Neuronal stem cell (in vitro differentiated cells): ENCODE results near the gene SLC5A5.

ENCODE experiments used
- DNase-seq: peaks from one replicate; pipeline ENCODE4 v3.0.0-alpha.2; 2013; ENCODE audit warnings: low spot score
- H2AFZ ChIP-seq: one replicate; pipeline ENCODE4 v1.6.1; 2013; ENCODE audit warnings: mild to moderate bottlenecking, low read length, inconsistent platforms
- H2AK5ac ChIP-seq: 2 replicates; pipeline ENCODE4 v1.6.1; 2013; ENCODE audit warnings: low read depth, mild to moderate bottlenecking, inconsistent platforms, low read length, moderate library complexity, mixed read lengths
- H2BK120ac ChIP-seq: 2 replicates; pipeline ENCODE4 v1.6.1; 2013; ENCODE audit warnings: low read depth, mild to moderate bottlenecking, inconsistent platforms, low read length, moderate library complexity, mixed read lengths
- H2BK12ac ChIP-seq: one replicate; pipeline ENCODE4 v1.6.1; 2013; ENCODE audit warnings: low read length, inconsistent platforms
- H2BK15ac ChIP-seq: 2 replicates; pipeline ENCODE4 v1.6.1; 2013; ENCODE audit warnings: mild to moderate bottlenecking, low read length, inconsistent platforms, mixed read lengths
- H2BK5ac ChIP-seq: one replicate; pipeline ENCODE4 v1.6.1; 2013; ENCODE audit warnings: inconsistent platforms, mild to moderate bottlenecking, low read length, moderate library complexity
- H3K14ac ChIP-seq: one replicate; pipeline ENCODE4 v1.6.1; 2013; ENCODE audit warnings: low read length, inconsistent platforms
- H3K18ac ChIP-seq: 2 replicates; pipeline ENCODE4 v1.6.1; 2013; ENCODE audit warnings: low read length, inconsistent platforms
- H3K23ac ChIP-seq: 2 replicates; pipeline ENCODE4 v1.6.1; 2013; ENCODE audit warnings: low read depth, mild to moderate bottlenecking, mixed read lengths, low read length, inconsistent platforms; ENCODE audit not compliant: poor library complexity
- H3K27ac ChIP-seq: replicated peaks from 3 replicates; pipeline ENCODE4 v1.5.1; 2013; ENCODE audit warnings: low read length, inconsistent platforms
- H3K27me3 ChIP-seq, 3 experiments: 2 replicates each; pipeline ENCODE4 v1.6.1; 2013; ENCODE audit warnings: low read length in 3 of 3, mild to moderate bottlenecking in 2 of 3, inconsistent platforms in 1 of 3, low read depth in 1 of 3, mixed read lengths in 1 of 3, moderate library complexity in 1 of 3; ENCODE audit not compliant: control insufficient read depth in 3 of 3, insufficient read depth in 3 of 3
- H3K36me3 ChIP-seq, 2 donors: replicated peaks in 1 of 2; 2 replicates each; pipeline ENCODE4 v1.6.1; 2013; ENCODE audit warnings: low read length in 2 of 2; ENCODE audit not compliant: control insufficient read depth in 2 of 2, insufficient read depth in 2 of 2
- H3K4ac ChIP-seq: 2 replicates; pipeline ENCODE4 v1.6.1; 2013; ENCODE audit warnings: inconsistent platforms, mild to moderate bottlenecking, low read length, moderate library complexity
- H3K4me1 ChIP-seq, 2 donors: 1 replicate in 1 of 2; 2 replicates in 1 of 2; pipeline ENCODE4 v1.6.1; 2013; ENCODE audit warnings: low read length in 2 of 2, low read depth in 1 of 2; ENCODE audit not compliant: control insufficient read depth in 2 of 2, insufficient read depth in 1 of 2
- H3K4me2 ChIP-seq: one replicate; pipeline ENCODE4 v1.6.1; 2013; ENCODE audit warnings: mild to moderate bottlenecking, low read length, inconsistent platforms; ENCODE audit not compliant: insufficient read depth, poor library complexity, severe bottlenecking
- H3K4me3 ChIP-seq, 2 donors: 2 replicates each; pipeline ENCODE4 v1.5.1; 2013; ENCODE audit warnings: low read length in 2 of 2, mild to moderate bottlenecking in 2 of 2, inconsistent platforms in 1 of 2, moderate library complexity in 1 of 2
- H3K79me1 ChIP-seq: one replicate; pipeline ENCODE4 v1.6.1; 2013; ENCODE audit warnings: low read depth, mild to moderate bottlenecking, inconsistent platforms, low read length, moderate library complexity
- H3K9ac ChIP-seq: one replicate; pipeline ENCODE4 v1.6.1; 2013; ENCODE audit warnings: mild to moderate bottlenecking, low read depth, low read length, inconsistent platforms; ENCODE audit not compliant: poor library complexity
- H3K9me3 ChIP-seq, 2 donors: replicated peaks in 1 of 2; 2 replicates each; pipeline versions ENCODE3 to v1.6.1; 2013; ENCODE audit warnings: low read length in 2 of 2, mild to moderate bottlenecking in 2 of 2, inconsistent platforms in 1 of 2, low read depth in 1 of 2, mixed read lengths in 1 of 2, moderate library complexity in 1 of 2; ENCODE audit not compliant: control insufficient read depth in 2 of 2, insufficient read depth in 1 of 2
- H4K8ac ChIP-seq: one replicate; pipeline ENCODE4 v1.6.1; 2013; ENCODE audit warnings: low read depth, mild to moderate bottlenecking, inconsistent platforms, low read length, moderate library complexity
- H4K91ac ChIP-seq: one replicate; pipeline ENCODE4 v1.6.1; 2013; ENCODE audit warnings: low read length, low read depth, mild to moderate bottlenecking, inconsistent platforms; ENCODE audit not compliant: poor library complexity
- WGBS, 2 donors: extraction: QIAGEN DNeasy Blood & Tissue Kit; methylation state at CpG; one replicate each; pipeline ENCODE4 v1.1.7; 2013; ENCODE audit warnings: missing lambda C conversion rate in 2 of 2, mixed read lengths in 1 of 2; ENCODE audit not compliant: insufficient read length in 2 of 2, insufficient replicate concordance in 1 of 2; ENCODE audit errors: extremely low coverage in 2 of 2; 5-methylcytosine and 5-hydroxymethylcytosine counted together

Gene SLC5A5

GRCh38 chr19:17861542-17862402 is 10.0 kb upstream of the SLC5A5 start:
- H2BK12ac ChIP-seq, result no peak overlapping the region
- H3K4me1 ChIP-seq, result peaks cover 13% of the 10 kb centered on the region in 2 donors
- H3K27ac ChIP-seq, result peak overlapping the region; percentile 22
- peak overlapping the region; percentile 38 for H3K9ac ChIP-seq
- H3K4ac ChIP-seq, result no peak overlapping the region
- no peak overlapping the region for H2BK120ac ChIP-seq
- H3K18ac ChIP-seq, result no peak overlapping the region
- H2BK5ac ChIP-seq, result no peak overlapping the region
- no CpG with 5 or more reads among the region's 23 CpGs for WGBS, 2 donors
- no peak overlapping the region for H3K14ac ChIP-seq
- H3K23ac ChIP-seq, result no peak overlapping the region
- H4K91ac ChIP-seq, result no peak overlapping the region
- DNase-seq, result no peak
- H2AFZ ChIP-seq, result no peak overlapping the region
- H3K36me3 ChIP-seq, result peaks cover 43 to 59% of the 10 kb centered on the region in 2 donors
- no peak overlapping the region for H2AK5ac ChIP-seq
- no peak overlapping the region for H3K4me2 ChIP-seq
- no peaks in the 10 kb centered on the region for H3K27me3 ChIP-seq
- H4K8ac ChIP-seq, result no peak overlapping the region
- H2BK15ac ChIP-seq, result no peak overlapping the region
- H3K79me1 ChIP-seq, result peaks cover 18% of the 10 kb centered on the region
- peak overlapping the region; percentile 22 to 66 for H3K4me3 ChIP-seq
- H3K9me3 ChIP-seq, result peaks cover 0 to 2% of the 10 kb centered on the region in 2 donors

GRCh38 chr19:17862711-17863519 is 8.8 kb upstream of the SLC5A5 start:
- whole genome bisulfite sequencing, 2 donors, result no CpG with 5 or more reads among the region's 31 CpGs
- H2BK12ac ChIP-seq, result no peak overlapping the region
- no peak for DNase-seq

GRCh38 chr19:17863520-17864182 is 8.1 kb upstream of the SLC5A5 start:
- Histone ChIP-seq H3K14ac (no peak overlapping the region), H3K79me1 (peaks cover 18% of the 10 kb centered on the region), H3K9ac (no peak overlapping the region), H2BK120ac (no peak overlapping the region), H3K4me2 (no peak overlapping the region), H3K9me3 (peaks cover 0 to 2% of the 10 kb centered on the region in 2 donors), H3K27me3 (peaks cover 0 to 3% (median 0%) of the 10 kb centered on the region in 3 experiments), H3K4ac (no peak overlapping the region), H3K4me1 (peaks cover 13% of the 10 kb centered on the region in 2 donors), H2BK5ac (no peak overlapping the region), H3K4me3 (no peak overlapping the region), H2BK12ac (no peak overlapping the region), H2AFZ (no peak overlapping the region), H4K8ac (no peak overlapping the region), H3K18ac (no peak overlapping the region), H3K36me3 (peaks cover 43 to 59% of the 10 kb centered on the region in 2 donors), H2AK5ac (no peak overlapping the region), H3K23ac (no peak overlapping the region), H4K91ac (no peak overlapping the region), H2BK15ac (no peak overlapping the region), H3K27ac (no peak overlapping the region)
- no CpG with 5 or more reads among the region's 8 CpGs for WGBS, 2 donors
- no peak for DNase-seq

More at GRCh38 chr19:17862711-17863519, 8.8 kb upstream of the SLC5A5 start:
- no peak overlapping the region for H2BK120ac ChIP-seq
- no peak overlapping the region for H3K4me2 ChIP-seq
- H3K27me3 ChIP-seq, result no peaks in the 10 kb centered on the region
- no peak overlapping the region for H2BK15ac ChIP-seq
- H3K4me3 ChIP-seq, result no peak overlapping the region
- H3K18ac ChIP-seq, result no peak overlapping the region
- no peak overlapping the region for H3K27ac ChIP-seq
- no peak overlapping the region for H2AK5ac ChIP-seq
- no peak overlapping the region for H4K91ac ChIP-seq
- no peak overlapping the region for H3K4ac ChIP-seq
- H2BK5ac ChIP-seq, result no peak overlapping the region
- H3K9ac ChIP-seq, result no peak overlapping the region
- H3K14ac ChIP-seq, result no peak overlapping the region
- peaks cover 43 to 59% of the 10 kb centered on the region in 2 donors for H3K36me3 ChIP-seq
- peak overlapping the region; percentile 3 for H4K8ac ChIP-seq
- H2AFZ ChIP-seq, result no peak overlapping the region
- peaks cover 13% of the 10 kb centered on the region in 2 donors for H3K4me1 ChIP-seq
- H3K79me1 ChIP-seq, result peaks cover 18% of the 10 kb centered on the region
- H3K23ac ChIP-seq, result no peak overlapping the region
- H3K9me3 ChIP-seq, result peaks cover 0 to 2% of the 10 kb centered on the region in 2 donors
